Erythroblast (primary cell): ENCODE measurements around the gene MYO1A.

Experiments used
- GATA1 ChIP-seq: IDR thresholded peaks from 2 replicates; pipeline ENCODE4 v1.6.1; 2011; ENCODE audit warnings: low read depth, mild to moderate bottlenecking, control low read depth, low read length, moderate library complexity
- POLR2A ChIP-seq: IDR thresholded peaks from 2 replicates; pipeline ENCODE4 v1.6.1; 2011; ENCODE audit warnings: mild to moderate bottlenecking, low read length

DNA sequence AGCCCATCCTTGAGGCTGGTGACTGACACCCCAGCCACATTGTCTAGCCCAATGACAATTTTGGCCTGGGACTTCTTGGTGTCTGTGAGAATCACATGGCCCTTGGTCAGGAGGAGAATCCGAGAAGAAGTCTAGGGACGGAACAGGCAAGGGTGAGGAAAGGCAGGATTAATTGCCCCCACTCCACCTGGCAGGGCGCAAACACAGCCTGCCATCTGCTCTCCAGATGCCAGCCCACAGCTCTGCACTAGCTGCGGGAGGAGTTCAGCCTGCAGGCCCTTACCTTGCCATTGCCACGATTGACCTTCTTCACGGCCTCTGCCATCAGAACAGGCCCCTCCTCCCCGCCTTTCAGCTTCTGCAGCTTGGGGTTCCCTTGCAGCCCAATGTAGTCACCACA is 20.5 kb downstream of the MYO1A start:
- TF ChIP-seq POLR2A = no peak
- TF ChIP-seq GATA1 = no peak
